Retinal pigment epithelial cell (primary cell): ENCODE results near the gene NR6A1.

Experiments
- DNase-seq: peaks from one replicate; pipeline ENCODE4 v3.0.0-alpha.2; 2010; ENCODE audit warnings: low read depth
- H3K4me3 ChIP-seq: 2 replicates; pipeline ENCODE4 v1.5.1; 2011; ENCODE audit warnings: mild to moderate bottlenecking, low read length, control low read depth, moderate library complexity
- TF ChIP-seq, protein P1 (sequence below): conservative IDR thresholded peaks from 2 replicates; pipeline ENCODE4 v1.5.1; 2011; ENCODE audit warnings: low read depth, low read length, control low read depth, inconsistent platforms

Gene NR6A1

DNA sequence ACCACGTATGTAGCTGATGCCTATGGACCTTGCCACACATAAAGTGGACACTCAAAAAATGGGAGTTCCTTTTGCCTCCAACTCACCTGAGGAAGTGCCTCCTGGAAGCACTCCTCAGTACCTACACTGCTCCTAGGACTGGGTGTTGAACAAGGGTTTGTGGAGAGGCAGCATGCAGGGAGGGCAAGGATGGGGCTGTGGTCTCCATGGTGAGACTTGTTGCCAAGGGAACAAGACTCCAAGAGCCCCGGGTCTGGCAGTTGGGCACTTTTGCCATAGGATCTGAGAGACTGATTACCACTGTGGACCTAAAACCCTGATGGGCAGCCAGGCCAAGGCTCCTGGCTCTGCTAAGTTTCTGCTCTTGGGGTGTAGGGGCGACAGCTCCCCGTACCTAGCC lies 257.0 kb downstream of the NR6A1 start:
- no peak for DNase-seq
- TF ChIP-seq, protein P1, sequence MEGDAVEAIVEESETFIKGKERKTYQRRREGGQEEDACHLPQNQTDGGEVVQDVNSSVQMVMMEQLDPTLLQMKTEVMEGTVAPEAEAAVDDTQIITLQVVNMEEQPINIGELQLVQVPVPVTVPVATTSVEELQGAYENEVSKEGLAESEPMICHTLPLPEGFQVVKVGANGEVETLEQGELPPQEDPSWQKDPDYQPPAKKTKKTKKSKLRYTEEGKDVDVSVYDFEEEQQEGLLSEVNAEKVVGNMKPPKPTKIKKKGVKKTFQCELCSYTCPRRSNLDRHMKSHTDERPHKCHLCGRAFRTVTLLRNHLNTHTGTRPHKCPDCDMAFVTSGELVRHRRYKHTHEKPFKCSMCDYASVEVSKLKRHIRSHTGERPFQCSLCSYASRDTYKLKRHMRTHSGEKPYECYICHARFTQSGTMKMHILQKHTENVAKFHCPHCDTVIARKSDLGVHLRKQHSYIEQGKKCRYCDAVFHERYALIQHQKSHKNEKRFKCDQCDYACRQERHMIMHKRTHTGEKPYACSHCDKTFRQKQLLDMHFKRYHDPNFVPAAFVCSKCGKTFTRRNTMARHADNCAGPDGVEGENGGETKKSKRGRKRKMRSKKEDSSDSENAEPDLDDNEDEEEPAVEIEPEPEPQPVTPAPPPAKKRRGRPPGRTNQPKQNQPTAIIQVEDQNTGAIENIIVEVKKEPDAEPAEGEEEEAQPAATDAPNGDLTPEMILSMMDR = no peak
- no peak overlapping the region for H3K4me3 ChIP-seq

DNA sequence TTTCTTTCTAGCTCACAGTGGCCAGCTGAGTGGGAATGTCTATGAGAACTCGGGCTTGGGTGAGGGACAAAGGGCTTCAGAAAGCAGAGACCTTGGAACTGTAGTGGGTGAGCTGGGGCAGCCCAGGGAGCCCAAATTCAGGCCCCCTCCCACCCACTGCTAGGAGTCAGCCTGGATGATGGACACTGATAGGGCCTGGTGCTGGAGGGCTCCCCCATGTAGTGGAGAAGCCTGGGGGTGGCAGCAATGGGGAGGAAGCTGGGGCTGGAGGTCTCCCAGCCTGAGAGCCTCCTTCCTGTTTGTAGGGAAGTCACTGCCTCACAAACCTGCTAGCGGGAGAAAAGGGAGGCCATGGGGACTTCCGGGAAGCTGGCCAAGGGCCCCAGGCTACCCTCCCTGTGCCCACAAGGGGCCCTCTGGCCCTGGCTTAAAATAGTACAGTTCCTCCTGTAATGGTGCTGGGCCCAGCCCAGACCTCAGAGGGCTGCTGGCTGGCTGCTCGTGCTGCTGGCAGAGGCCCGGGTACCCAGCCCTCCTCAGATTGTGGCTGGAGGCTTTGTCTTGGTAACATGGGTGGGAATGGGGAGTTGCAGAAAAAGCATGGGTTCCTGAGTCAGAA lies 257.6 kb downstream of the NR6A1 start:
- DNase-seq = no peak
- H3K4me3 ChIP-seq = no peak overlapping the region
- TF ChIP-seq, protein P1 = no peak

DNA sequence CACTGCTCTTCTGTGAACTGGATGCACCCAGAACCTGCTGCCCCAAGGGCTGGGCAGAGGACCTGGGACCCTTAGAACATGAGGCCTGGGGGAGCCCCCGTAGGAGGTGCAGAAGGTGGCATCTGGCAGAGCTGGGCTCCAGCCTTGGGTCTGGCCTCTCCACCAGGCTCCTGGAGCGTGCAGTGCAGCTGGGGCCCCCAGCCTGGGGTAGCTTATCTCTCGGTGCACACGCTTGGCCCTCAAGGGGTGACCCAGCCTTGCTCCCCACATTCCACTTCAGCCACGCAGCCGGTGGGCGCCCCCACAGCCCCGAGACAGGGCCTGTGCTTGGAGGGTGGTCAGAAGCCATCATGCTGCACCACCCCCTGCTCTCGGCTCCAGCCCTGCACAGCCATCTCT lies 258.3 kb downstream of the NR6A1 start:
- TF ChIP-seq, protein P1 = no peak
- no peak overlapping the region for H3K4me3 ChIP-seq
- no peak for DNase-seq

DNA sequence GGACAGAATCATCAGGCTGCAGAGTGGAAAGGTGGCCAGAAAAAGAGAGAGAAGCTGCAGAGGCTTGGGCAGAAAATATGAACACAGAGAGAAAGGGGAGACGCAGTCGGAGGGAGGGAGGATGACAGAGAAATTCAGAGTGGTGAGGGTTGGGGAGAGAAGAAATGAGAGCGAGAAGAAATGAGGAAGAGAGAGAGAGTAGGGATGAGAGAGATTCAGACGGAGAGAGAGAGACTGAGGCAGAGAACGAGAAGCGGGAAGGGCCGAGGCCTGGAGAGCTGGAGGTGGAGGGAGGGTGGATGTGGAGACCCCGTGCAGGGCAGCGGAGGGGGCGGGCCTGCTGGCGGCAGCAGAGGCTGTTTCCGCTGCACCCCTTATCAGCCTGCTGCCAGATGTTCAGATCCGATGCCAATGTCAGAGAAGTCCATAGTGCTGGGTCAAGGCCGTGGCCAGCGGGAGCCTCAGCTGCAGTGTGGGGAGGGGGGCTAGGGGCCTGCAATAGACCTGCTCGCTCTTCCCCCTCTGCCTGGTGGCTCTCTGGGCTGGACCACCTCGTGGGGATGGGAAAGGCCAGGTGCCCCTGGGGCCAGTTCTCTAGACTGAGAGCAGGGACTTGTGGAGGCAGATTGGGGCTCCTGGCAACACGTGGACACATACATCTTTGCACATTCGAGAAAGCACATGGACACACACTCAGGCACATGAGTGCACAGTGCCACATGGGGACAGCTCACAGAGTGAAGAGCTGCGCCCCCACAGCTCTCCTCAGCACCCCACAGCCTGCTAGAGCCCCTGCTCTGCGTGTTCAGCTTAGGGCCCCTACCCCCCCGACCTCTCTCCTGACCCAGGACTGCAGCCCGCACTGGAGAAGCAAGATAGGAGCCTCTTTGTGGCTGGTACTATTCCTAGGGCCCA lies 259.0 kb downstream of the NR6A1 start:
- DNase-seq = no peak
- H3K4me3 ChIP-seq = no peak overlapping the region
- TF ChIP-seq, protein P1 = no peak

DNA sequence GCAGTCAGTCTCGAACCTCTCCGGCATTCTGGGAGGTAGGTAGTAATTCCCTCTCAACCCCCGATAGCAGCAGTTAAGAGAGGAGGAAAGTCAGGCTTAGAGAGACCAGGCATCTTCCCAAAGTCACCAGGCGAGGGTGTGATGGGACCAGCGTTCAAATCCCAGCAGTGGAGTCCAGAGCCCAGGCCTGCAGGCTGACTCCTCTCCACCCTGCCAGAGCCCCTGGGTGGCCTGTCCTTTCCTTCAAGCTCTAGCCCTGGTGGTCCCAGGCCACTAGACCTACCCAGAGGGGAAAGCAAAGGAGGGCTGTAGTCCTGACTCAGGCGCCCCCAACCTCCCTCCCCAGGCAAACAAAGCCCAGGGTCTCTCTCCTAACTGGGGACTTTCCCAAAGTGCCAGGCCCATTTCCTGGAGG lies 259.7 kb downstream of the NR6A1 start:
- no peak overlapping the region for H3K4me3 ChIP-seq
- no peak for DNase-seq
- TF ChIP-seq, protein P1 = no peak

DNA sequence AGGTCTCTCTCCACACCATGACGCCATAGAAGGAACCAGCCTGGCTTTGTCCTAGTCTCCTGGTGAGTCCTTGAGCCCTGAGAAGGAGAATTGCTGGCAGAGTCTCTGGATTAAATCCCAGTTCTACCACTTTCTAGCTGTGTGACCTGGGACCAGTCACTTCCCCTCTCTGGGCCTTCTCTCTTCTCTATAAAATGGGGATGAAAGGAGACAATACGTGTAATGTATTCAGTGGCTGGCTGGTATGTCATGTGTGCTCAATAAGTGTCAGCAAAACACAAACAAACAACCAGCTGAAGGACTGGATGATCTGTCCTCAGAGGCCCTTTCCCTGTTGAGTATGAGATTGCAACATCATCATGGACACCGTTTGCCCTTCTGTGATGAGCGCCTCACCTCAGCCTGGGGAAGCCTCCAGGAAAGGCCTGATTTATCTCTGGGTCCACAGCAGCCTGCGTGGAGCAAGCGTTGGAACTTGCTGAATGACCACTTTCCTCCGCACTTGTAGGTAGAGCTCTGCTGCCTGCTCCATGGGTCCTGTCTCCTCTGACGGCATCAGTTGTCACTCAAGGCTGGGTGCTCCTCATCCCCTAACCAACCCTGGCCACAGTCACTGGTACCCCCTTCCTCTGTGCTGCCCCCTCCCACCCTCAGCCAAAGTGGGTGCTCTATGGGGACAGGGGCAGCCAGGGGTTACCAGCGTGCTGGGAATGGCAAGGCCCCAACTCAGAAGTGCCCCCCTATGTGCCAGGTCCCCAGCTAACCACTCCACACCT lies 260.3 kb downstream of the NR6A1 start:
- no peak for DNase-seq
- no peak overlapping the region for H3K4me3 ChIP-seq
- TF ChIP-seq, protein P1 = no peak
